Liver (tissue), 9 donors: ENCODE data around the gene PPP2R5C. TPM values are rescaled to one million over a fixed set of nuclear protein-coding genes. Genes with fewer than 3 reads are reported as not detected.

Source experiments
- DNase-seq: peaks from one replicate; pipeline ENCODE4 v3.0.0-alpha.2; 2017; ENCODE audit warnings: low spot score
- H3K27ac ChIP-seq, 2 donors: one replicate each; pipeline ENCODE4 v1.7.0; 2013; ENCODE audit warnings: inconsistent platforms in 2 of 2, low read length in 2 of 2, control low read depth in 1 of 2, low read depth in 1 of 2, mild to moderate bottlenecking in 1 of 2
- H3K27me3 ChIP-seq, 4 donors: one replicate each; pipeline versions ENCODE4 v1.6.1 to v1.7.0; 2013; ENCODE audit warnings: low read length in 3 of 4, inconsistent platforms in 1 of 4, mild to moderate bottlenecking in 1 of 4, moderate library complexity in 1 of 4; ENCODE audit not compliant: control insufficient read depth in 4 of 4, insufficient read depth in 4 of 4
- H3K36me3 ChIP-seq, 4 donors: one replicate each; pipeline versions ENCODE4 v1.6.1 to v1.7.0; 2013; ENCODE audit warnings: low read length in 3 of 4, mild to moderate bottlenecking in 3 of 4, low read depth in 1 of 4, moderate library complexity in 1 of 4; ENCODE audit not compliant: control insufficient read depth in 4 of 4, insufficient read depth in 3 of 4
- H3K4me1 ChIP-seq, 4 donors: one replicate each; pipeline versions ENCODE4 v1.6.1 to v1.7.0; 2013; ENCODE audit warnings: low read length in 3 of 4, mild to moderate bottlenecking in 3 of 4, moderate library complexity in 1 of 4; ENCODE audit not compliant: control insufficient read depth in 4 of 4, insufficient read depth in 4 of 4
- H3K4me3 ChIP-seq, 3 donors: one replicate each; pipeline versions ENCODE4 v1.6.1 to v1.7.0; 2013; ENCODE audit warnings: low read length in 3 of 3, control low read depth in 1 of 3, low read depth in 1 of 3, mild to moderate bottlenecking in 1 of 3
- H3K9ac ChIP-seq, 2 donors: one replicate each; pipeline ENCODE4 v1.7.0; 2013; ENCODE audit warnings: low read length in 2 of 2, mild to moderate bottlenecking in 2 of 2, moderate library complexity in 2 of 2, control low read depth in 1 of 2, low read depth in 1 of 2
- H3K9me3 ChIP-seq, 4 donors: one replicate each; pipeline versions ENCODE4 v1.6.1 to v1.7.0; 2013; ENCODE audit warnings: low read length in 3 of 4; ENCODE audit not compliant: control insufficient read depth in 4 of 4
- CTCF ChIP-seq: fragments of 150-350 bp; IDR thresholded peaks from 2 replicates; pipeline ENCODE4 v1.5.1; 2017; ENCODE audit warnings: improper control_type of control experiment, low read depth, low read length; ENCODE audit not compliant: missing input control
- HNF4A ChIP-seq, 2 donors: conservative IDR thresholded peaks; 2 replicates each; pipeline ENCODE4 v1.6.1; 2016; ENCODE audit warnings: antibody characterized with exemption in 2 of 2, mild to moderate bottlenecking in 2 of 2
- JUND ChIP-seq, 2 donors: IDR thresholded peaks; 2 replicates each; pipeline ENCODE4 v1.6.1; 2016; ENCODE audit warnings: antibody characterized with exemption in 2 of 2
- NR2F2 ChIP-seq: IDR thresholded peaks from 2 replicates; pipeline ENCODE4 v1.6.1; 2016; ENCODE audit warnings: antibody characterized with exemption
- RAD21 ChIP-seq, 2 donors: IDR thresholded peaks; 2 replicates each; pipeline ENCODE4 v1.6.1; 2016; ENCODE audit warnings: antibody characterized with exemption in 2 of 2, mild to moderate bottlenecking in 2 of 2
- REST ChIP-seq: IDR thresholded peaks from 2 replicates; pipeline ENCODE4 v1.6.1; 2016; ENCODE audit warnings: antibody characterized with exemption, mild to moderate bottlenecking
- RXRA ChIP-seq, 2 donors: IDR thresholded peaks; 2 replicates each; pipeline ENCODE4 v1.6.1; 2017 to 2018; ENCODE audit warnings: antibody characterized with exemption in 2 of 2, mild to moderate bottlenecking in 1 of 2
- TAF1 ChIP-seq: conservative IDR thresholded peaks from 2 replicates; pipeline ENCODE4 v1.6.1; 2016; ENCODE audit warnings: antibody characterized with exemption, mild to moderate bottlenecking
- YY1 ChIP-seq: IDR thresholded peaks from 2 replicates; pipeline ENCODE4 v1.6.1; 2016; ENCODE audit warnings: antibody characterized with exemption, mild to moderate bottlenecking
- WGBS: extraction: QIAGEN DNeasy Blood & Tissue Kit; methylation state at CpG from one replicate; pipeline ENCODE4 v1.1.7; 2013; 5-methylcytosine and 5-hydroxymethylcytosine counted together
- polyA plus RNA-seq, 2 donors: library from polyadenylated mRNA; stranded (reverse) in 1 of 2; unstranded in 1 of 2; fragments of 200-250 nt in 1 of 2; fragments of >200 nt in 1 of 2; fragmentation: Nextera tagmentation in 1 of 2; extraction: Ambion mirVana in 1 of 2; gene quantifications; one replicate each; pipeline versions ENCODE4 v1.2.1 to v1.2.3, GENCODE V29; 2013 to 2015
- total RNA-seq, 2 donors: library from RNA; depleted of rRNA; stranded (reverse); fragments of >200 nt; gene quantifications; one replicate each; pipeline ENCODE4 v1.2.3, GENCODE V29; 2014
- TF ChIP-seq, protein P1 (sequence below): IDR thresholded peaks from 2 replicates; pipeline ENCODE4 v1.6.1; 2016; ENCODE audit warnings: antibody characterized with exemption
- donor health status: healthy.
- donor health status: healthy.
- donor health status: healthy.
- donor health status: healthy.
- donor health status: healthy.

PPP2R5C gene
- total and polyA plus RNA-seq, 4 donors: 33.5 to 52.3 (median 43.9) TPM

DNA sequence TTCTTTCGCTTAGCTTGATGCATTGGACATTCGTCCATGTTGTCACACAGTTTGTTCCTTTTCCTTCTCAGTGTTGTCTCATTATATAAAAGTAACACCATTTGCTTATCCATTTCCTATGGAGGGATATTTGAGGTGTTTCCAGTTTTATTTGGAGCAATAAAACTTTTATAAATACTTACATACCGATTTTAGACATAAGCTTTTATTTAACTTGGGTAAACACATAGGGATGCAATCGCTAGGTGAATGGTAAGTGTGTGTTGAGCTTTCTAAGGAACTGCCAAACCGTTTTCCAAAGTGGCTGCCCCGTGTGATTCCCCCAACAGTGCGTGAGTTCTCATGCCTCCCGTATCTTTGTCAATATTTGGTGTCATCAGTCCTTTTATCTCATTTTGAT is 107.7 kb downstream of the PPP2R5C start (continued):
- TF ChIP-seq JUND (IDR thresholded peaks at IDR 0.05): no peak
- no peak for TF ChIP-seq TAF1
- TF ChIP-seq YY1: no peak

- peaks cover 3 to 9% (median 6%) of the 10 kb centered on the region in 4 donors for H3K4me1 ChIP-seq
- no peak overlapping the region for H3K27ac ChIP-seq
- no peak overlapping the region for H3K9ac ChIP-seq
- H3K9me3 ChIP-seq: no peaks in the 10 kb centered on the region
- DNase-seq: no peak
- 39% methylated on average over 6 of the region's 6 CpGs for WGBS
- TF ChIP-seq CTCF (no peak), TAF1 (no peak), HNF4A (conservative IDR thresholded peaks at IDR 0.05) (peak; percentile 72 to 77), RXRA (IDR thresholded peaks at IDR 0.05) (peak in 1 of 2 donors; percentile 25)
- TF ChIP-seq, protein P1, sequence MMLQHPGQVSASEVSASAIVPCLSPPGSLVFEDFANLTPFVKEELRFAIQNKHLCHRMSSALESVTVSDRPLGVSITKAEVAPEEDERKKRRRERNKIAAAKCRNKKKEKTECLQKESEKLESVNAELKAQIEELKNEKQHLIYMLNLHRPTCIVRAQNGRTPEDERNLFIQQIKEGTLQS: no peak
- no peaks in the 10 kb centered on the region for H3K27me3 ChIP-seq
- no peak overlapping the region for H3K4me3 ChIP-seq
- peaks cover 0 to 2% (median 0%) of the 10 kb centered on the region in 4 donors for H3K36me3 ChIP-seq
Observed at GRCh38 chr14:101870273-101870939, 108.9 kb downstream of the PPP2R5C start.

GRCh38 chr14:101872346-101872745 is 110.8 kb downstream of the PPP2R5C start:
- TF ChIP-seq REST (no peak), JUND (IDR thresholded peaks at IDR 0.05) (no peak), HNF4A (conservative IDR thresholded peaks at IDR 0.05) (no peak), NR2F2 (no peak), CTCF (no peak), RAD21 (IDR thresholded peaks at IDR 0.05) (no peak)
- H3K4me3 ChIP-seq: no peak overlapping the region
- H3K9me3 ChIP-seq: no peaks in the 10 kb centered on the region
- no peak overlapping the region for H3K27ac ChIP-seq
- H3K4me1 ChIP-seq: peaks cover 3 to 9% (median 6%) of the 10 kb centered on the region in 4 donors
- no peak for DNase-seq
- 97% methylated on average over 4 of the region's 4 CpGs for WGBS
- no peaks in the 10 kb centered on the region for H3K27me3 ChIP-seq
- no peak overlapping the region for H3K9ac ChIP-seq
- peaks cover 0 to 2% (median 0%) of the 10 kb centered on the region in 4 donors for H3K36me3 ChIP-seq
